GM12864 (cell line): ENCODE results near the gene BATF.

ENCODE experiments used
- DNase-seq: peaks from one replicate; pipeline ENCODE4 v3.0.0-alpha.2; 2011; ENCODE audit warnings: low read depth
- H3K4me3 ChIP-seq: 2 replicates; pipeline ENCODE4 v1.5.1; 2011; ENCODE audit warnings: mild to moderate bottlenecking, low read depth, low read length, control low read depth
- CTCF ChIP-seq: IDR thresholded peaks from 2 replicates; pipeline ENCODE4 v1.5.1; 2011; ENCODE audit warnings: low read depth, mild to moderate bottlenecking, moderate library complexity, low read length, control low read depth, inconsistent platforms; ENCODE audit errors: missing control alignments

Gene BATF

GRCh38 chr14:75513911-75514672 is 8.2 kb upstream of the BATF start:
- TF ChIP-seq CTCF, result no peak
- H3K4me3 ChIP-seq, result no peak overlapping the region; the same call in 1 of the 2 replicates
- DNase-seq, result no peak

- peak overlapping the region; percentile 31 for H3K4me3 ChIP-seq
- TF ChIP-seq CTCF, result no peak
- DNase-seq, result no peak
These were observed 7.3 kb upstream of the BATF start for GRCh38 chr14:75514673-75515628.

GRCh38 chr14:75515629-75515996 is 6.7 kb upstream of the BATF start:
- TF ChIP-seq CTCF, result no peak
- peak overlapping the region; percentile 31 for H3K4me3 ChIP-seq
- DNase-seq, result no peak

- H3K4me3 ChIP-seq, result peak overlapping the region; percentile 34; the same call in 1 of the 2 replicates
- TF ChIP-seq CTCF, result peak; percentile 87
- DNase-seq, result peak; percentile 69
These were observed 3.6 kb upstream of the BATF start for GRCh38 chr14:75518625-75519024.

- no peak for TF ChIP-seq CTCF
- DNase-seq, result no peak
- H3K4me3 ChIP-seq, result no peak overlapping the region
These were observed 2.9 kb upstream of the BATF start for GRCh38 chr14:75519394-75519793.

GRCh38 chr14:75519826-75520728 is 2.2 kb upstream of the BATF start:
- TF ChIP-seq CTCF, result no peak
- DNase-seq, result no peak
- peak overlapping the region; percentile 18; the same call in 1 of the 2 replicates for H3K4me3 ChIP-seq
